ENCODE data around the gene ZRSR2. TPM values are rescaled to one million over a fixed set of nuclear protein-coding genes. Genes with fewer than 3 reads are reported as not detected.

Gene ZRSR2
- total and polyA plus RNA-seq, 10 of the 15 experiments (the other 5 are each of a cell fraction or from before 2014, with no cell fraction given): 8.8 to 34.1 (median 15.6) TPM

GRCh38 chrX:15864629-15865028 lies 74.3 kb downstream of the ZRSR2 start:
- POLR2A ChIA-PET: no interaction called here
- Histone ChIP-seq H2AFZ (ENCODE audit: control insufficient read depth, low read depth, low read length) (no peak overlapping the region), H3K27me3 (replicated peaks in 1 of 2; ENCODE audit: control insufficient read depth in 2 of 2, insufficient read depth in 2 of 2, low read length in 1 of 2) (no peaks in the 10 kb centered on the region; a peak in 1 of 4 replicates), H3K36me3 (ENCODE audit: control insufficient read depth in 2 of 2, insufficient read depth in 2 of 2, low read length in 1 of 2) (no peaks in the 10 kb centered on the region), H3K9me3 (replicated peaks; ENCODE audit: control insufficient read depth, insufficient read depth, low read length) (no peaks in the 10 kb centered on the region), H3K4me2 (ENCODE audit: control insufficient read depth, insufficient read depth) (no peak overlapping the region), H3K27ac (ENCODE audit: control insufficient read depth, insufficient read depth) (no peak overlapping the region), H4K20me1 (ENCODE audit: control insufficient read depth, insufficient read depth) (no peaks in the 10 kb centered on the region), H3K4me1 (ENCODE audit: control insufficient read depth, insufficient read depth, low read length) (no peaks in the 10 kb centered on the region), H3K4me3 (no peak overlapping the region), H3K9ac (ENCODE audit: control insufficient read depth, insufficient read depth, low read length) (no peak overlapping the region), H3K79me2 (ENCODE audit: control insufficient read depth, insufficient read depth, low read length) (no peaks in the 10 kb centered on the region)
- intact Hi-C loops (cut with micrococcal nuclease; ENCODE audit: unreplicated experiment) (no loop called here), in situ Hi-C loops (cut with MboI) (no loop called here)
- RAD21 ChIA-PET (ENCODE audit: unreplicated experiment): interaction anchor here (0.9 kb wide), 1 partner anchor 8 kb away, joined by 3 read pairs; no protein-coding TSS in a partner anchor
- ATAC-seq (no peak), FAIRE-seq (no peak), DNase-seq (ENCODE audit: low read depth, low spot score) (no peak)
- CTCF ChIA-PET: interaction anchor here (0.6 to 1.6 kb wide), 4 partner anchors 9 to 67 kb away, joined by 3 read pairs; no protein-coding TSS in a partner anchor
- BruUV-seq (replicated peaks): no TSS peak
- SMC1A ChIA-PET (ENCODE audit: uncharacterized antibody, unreplicated experiment): interaction anchor here (1.1 kb wide), 1 partner anchor 10 kb away, joined by 3 read pairs; no protein-coding TSS in a partner anchor
- TF ChIP-seq RAD51 (IDR thresholded peaks at IDR 0.05) (no peak), MYC (IDR thresholded peaks at IDR 0.05; ENCODE audit: insufficient read depth, insufficient read length, insufficient replicate concordance, low read length, severe bottlenecking) (no peak), SREBF1 (IDR thresholded peaks at IDR 0.05; ENCODE audit: low read length) (no peak), BRCA1 (IDR thresholded peaks at IDR 0.05; ENCODE audit: low read depth, low read length) (no peak), IRF5 (IDR thresholded peaks at IDR 0.05; ENCODE audit: borderline replicate concordance) (no peak), BCL11A (IDR thresholded peaks at IDR 0.05; ENCODE audit: low read depth, low read length) (no peak), CHD4 (IDR thresholded peaks at IDR 0.05) (no peak), ATF7 (IDR thresholded peaks at IDR 0.05; ENCODE audit: low read depth) (no peak), NFXL1 (IDR thresholded peaks at IDR 0.05; ENCODE audit: borderline replicate concordance) (no peak), MXI1 (IDR thresholded peaks at IDR 0.05; ENCODE audit: low read depth, low read length) (no peak)
